Measurements from ENCODE around the gene HOMER2. TPM values are rescaled to one million over a fixed set of nuclear protein-coding genes. Genes with fewer than 3 reads are reported as not detected.

HOMER2 gene
- total and polyA plus RNA-seq, 9 of the 15 experiments (the other 6 are each of a cell fraction or from before 2014, with no cell fraction given) = 0.13 to 0.47 (median 0.29) TPM; not detected in 1

- TF ChIP-seq CEBPG (CRISPR knock-in tag; IDR thresholded peaks at IDR 0.05) (no peak), CEBPG (tag; conservative IDR thresholded peaks at IDR 0.05 in 1 of 2, IDR thresholded peaks at IDR 0.05 in 1 of 2) (no peak), ZNF277 (CRISPR knock-in tag; IDR thresholded peaks at IDR 0.05; ENCODE audit: borderline replicate concordance) (no peak), NR2F6 (CRISPR knock-in tag; IDR thresholded peaks at IDR 0.05) (no peak), U2AF1 (optimal IDR thresholded peaks at IDR 0.05; ENCODE audit: low read depth, low read length) (no peak), SAFB2 (IDR thresholded peaks at IDR 0.05; ENCODE audit: borderline replicate concordance, low read depth, low read length, severe bottlenecking) (no peak), ZNF41 (CRISPR knock-in tag; conservative IDR thresholded peaks at IDR 0.05) (no peak), ZFP91 (CRISPR knock-in tag; IDR thresholded peaks at IDR 0.05) (no peak), HSF4 (CRISPR knock-in tag; IDR thresholded peaks at IDR 0.05; ENCODE audit: borderline replicate concordance) (no peak), ZNF395 (CRISPR knock-in tag; IDR thresholded peaks at IDR 0.05) (no peak), NR4A1 (CRISPR knock-in tag; IDR thresholded peaks at IDR 0.05) (no peak), NR4A1 (tag; IDR thresholded peaks at IDR 0.05) (no peak), PHF20 (IDR thresholded peaks at IDR 0.05; ENCODE audit: partially characterized antibody) (no peak), HNRNPLL (IDR thresholded peaks at IDR 0.05; ENCODE audit: low read depth, low read length, poor library complexity, severe bottlenecking) (peak; percentile 52), ZBTB7A (IDR thresholded peaks at IDR 0.05; ENCODE audit: borderline replicate concordance, control insufficient read depth, low read depth, low read length) (peak; percentile 68; the same call in 1 of the 2 replicates), NFRKB (IDR thresholded peaks at IDR 0.05; ENCODE audit: low read depth) (no peak), SIRT6 (IDR thresholded peaks at IDR 0.05; ENCODE audit: low read depth, low read length) (no peak), ARHGAP35 (IDR thresholded peaks at IDR 0.05; ENCODE audit: partially characterized antibody) (no peak), E2F5 (CRISPR knock-in tag; IDR thresholded peaks at IDR 0.05) (0 out of 2 replicates have a peak, but pooled peaks have one; percentile 18), LCOR (CRISPR knock-in tag; IDR thresholded peaks at IDR 0.05) (no peak), MIER1 (IDR thresholded peaks at IDR 0.05; ENCODE audit: low read depth) (no peak), TBL1XR1 (IDR thresholded peaks at IDR 0.05; ENCODE audit: low read length in 2 of 2) (no peak), ZNF830 (CRISPR knock-in tag; IDR thresholded peaks at IDR 0.05) (no peak)
These were observed 142.2 kb downstream of the HOMER2 start (continued) for GRCh38 chr15:82810061-82810889.

All from K562 (cell line).